Epidermal melanocyte (primary cell): ENCODE measurements around the gene IMMT.

Experiments used
- DNase-seq: peaks from one replicate; pipeline ENCODE4 v3.0.0; 2011; ENCODE audit warnings: low spot score; ENCODE audit not compliant: insufficient read length

The IMMT gene

GRCh38 chr2:86094229-86094628, 101.0 kb downstream of the IMMT start:
- no peak for DNase-seq
